Activated CD8-positive, alpha-beta memory T cell treated with anti-CD3 and anti-CD28 coated beads for 36 hours (primary cell): Measurements from ENCODE around the gene NMRK2. TPM values are rescaled to one million over a fixed set of nuclear protein-coding genes. Genes with fewer than 3 reads are reported as not detected.
"Not testable (repeated sequence)": the region's sequence is repeated elsewhere in the genome, so short reads cannot be mapped to it uniquely, and the experiment has no call there.

Experiments used
- CTCF ChIA-PET: fragments of 350-600 bp; sonication (Branson Sonifier 250); formaldehyde crosslinking; loops from one replicate; lab custom pipeline; 2021; ENCODE audit warnings: antibody characterized with exemption; lab: Charles Lee
- POLR2A ChIA-PET: fragments of 350-600 bp; sonication (Branson Sonifier 250); formaldehyde crosslinking; loops from one replicate; lab custom pipeline; 2021; ENCODE audit warnings: antibody characterized with exemption; lab: Charles Lee
- total RNA-seq, 2 experiments: library from RNA; stranded (reverse); gene quantifications; one replicate each; pipeline ENCODE4 v1.2.3, GENCODE V29; 2021

The NMRK2 gene
- total RNA-seq, 2 experiments from 2014 or later = not detected

GRCh38 chr19:3923912-3924311, 9.0 kb upstream of the NMRK2 start:
- POLR2A ChIA-PET = no interaction called here
- CTCF ChIA-PET = no interaction called here

DNA sequence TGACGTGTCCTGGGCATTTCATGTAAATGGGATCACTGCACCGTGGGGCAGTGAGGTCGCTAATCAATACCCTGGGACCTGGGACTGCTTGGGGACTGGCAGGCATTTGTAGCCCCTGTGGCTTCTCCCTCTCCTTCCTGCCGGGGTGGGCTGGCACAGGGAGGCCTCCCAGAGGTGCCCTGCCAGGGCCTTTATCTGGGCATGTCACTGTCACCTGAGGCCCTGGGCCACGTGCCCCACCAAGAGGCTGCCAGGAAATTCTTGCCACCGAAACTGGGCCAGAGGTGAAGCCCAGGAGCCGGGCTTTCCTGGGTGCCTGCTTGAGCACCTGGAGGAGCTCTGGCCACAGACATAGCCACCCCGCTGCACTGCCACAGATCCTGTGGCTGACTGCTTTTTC, 1.8 kb upstream of the NMRK2 start:
- ChIA-PET CTCF (no interaction called here), POLR2A (no interaction called here)

GRCh38 chr19:3936506-3937442, 3.9 kb downstream of the NMRK2 start:
- ChIA-PET POLR2A (no interaction called here), CTCF (no interaction called here)

DNA sequence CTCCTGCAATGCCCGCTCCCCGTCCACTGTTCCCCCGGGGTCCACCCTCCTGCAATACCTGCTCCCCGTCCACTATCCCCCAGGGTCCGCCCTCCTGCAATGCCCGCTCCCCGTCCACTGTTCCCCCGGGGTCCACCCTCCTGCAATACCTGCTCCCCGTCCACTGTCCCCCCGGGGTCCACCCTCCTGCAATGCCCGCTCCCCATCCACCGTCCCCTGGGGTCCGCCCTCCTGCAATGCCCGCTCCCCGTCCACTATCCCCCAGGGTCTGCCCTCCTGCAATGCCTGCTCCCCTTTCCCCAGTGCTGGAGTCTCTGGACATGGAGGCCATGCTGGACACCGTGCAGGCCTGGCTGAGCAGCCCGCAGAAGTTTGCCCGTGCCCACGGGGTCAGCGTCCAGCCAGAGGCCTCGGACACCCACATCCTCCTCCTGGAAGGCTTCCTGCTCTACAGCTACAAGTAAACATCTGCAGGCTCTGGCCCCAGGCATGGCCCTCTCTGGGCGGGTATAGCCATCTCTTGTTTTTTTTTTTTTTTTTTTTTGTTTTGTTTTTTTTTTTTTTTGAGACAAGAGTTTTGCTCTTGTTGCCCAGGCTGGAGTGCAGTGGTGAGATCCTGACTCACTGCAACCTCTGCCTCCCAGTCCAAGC, 5.6 kb downstream of the NMRK2 start:
- POLR2A ChIA-PET = not testable (repeated sequence)
- CTCF ChIA-PET = interaction anchor here (0.6 kb wide), 1 partner anchor 132 kb away, joined by 3 read pairs; no protein-coding TSS in a partner anchor

DNA sequence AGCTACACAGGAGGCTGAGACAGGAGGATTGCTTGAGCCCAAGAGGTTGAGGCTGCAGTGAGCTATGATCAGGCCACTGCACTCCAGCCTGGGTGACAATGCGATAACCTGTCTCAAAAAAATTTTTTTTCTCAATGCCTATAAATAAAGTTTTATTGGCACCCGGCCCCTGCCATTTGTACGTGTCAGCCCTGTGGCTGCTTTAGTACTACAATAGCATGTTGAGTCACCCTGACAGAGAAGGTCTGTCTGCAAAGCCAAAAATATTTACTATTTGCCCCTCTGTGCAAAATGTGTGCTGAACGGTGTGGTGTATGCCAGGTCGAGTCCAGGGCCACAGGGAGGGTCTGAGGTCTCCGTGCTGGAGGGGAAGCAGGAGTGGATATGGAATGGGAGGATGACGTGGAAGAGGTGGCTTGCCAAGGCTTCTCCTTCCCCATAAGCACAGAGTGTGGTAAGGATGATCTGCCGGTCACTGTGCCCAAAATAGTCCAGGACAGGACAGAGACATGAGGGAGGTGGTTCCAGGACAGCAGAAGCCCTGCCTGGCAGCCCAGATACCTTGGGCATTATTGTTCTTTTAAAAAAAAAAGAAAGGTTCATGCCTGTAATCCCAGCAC, 10.0 kb downstream of the NMRK2 start:
- CTCF ChIA-PET = no interaction called here

DNA sequence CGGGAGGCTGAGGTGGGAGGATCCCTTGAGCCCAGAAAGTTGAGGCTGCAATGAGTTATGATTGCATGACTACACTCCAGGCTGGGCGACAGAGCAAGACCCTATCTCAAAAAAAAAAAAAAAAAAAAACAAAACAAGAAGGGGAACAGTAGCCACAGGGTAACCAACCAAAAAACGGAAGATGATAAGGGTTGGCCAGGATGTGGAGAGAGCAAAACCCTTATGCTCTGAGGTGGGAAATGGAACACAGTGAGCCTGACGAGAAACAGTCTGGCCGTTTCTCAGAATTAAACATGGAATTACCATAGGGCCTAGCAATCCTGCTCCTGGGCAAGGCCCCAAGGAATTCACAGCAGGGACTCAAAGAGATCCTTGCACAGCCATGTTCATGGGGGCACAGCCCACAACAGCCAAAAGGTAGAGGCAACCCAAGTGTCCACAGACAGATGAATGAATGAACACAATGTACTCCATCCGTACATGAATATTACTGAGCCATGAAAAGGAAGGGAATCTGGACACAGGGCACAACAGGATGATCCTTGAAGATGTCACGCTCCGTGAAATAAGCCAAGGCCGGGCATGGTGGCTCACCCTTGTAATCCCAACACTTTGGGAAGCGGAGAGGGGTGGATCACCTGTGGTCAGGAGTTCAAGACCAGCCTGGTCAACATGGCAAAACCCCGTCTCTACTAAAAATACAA, 11.3 kb downstream of the NMRK2 start:
- CTCF ChIA-PET = no interaction called here
- POLR2A ChIA-PET = no interaction called here

More for the DNA sequence above, 10.0 kb downstream of the NMRK2 start:
- POLR2A ChIA-PET = no interaction called here

DNA sequence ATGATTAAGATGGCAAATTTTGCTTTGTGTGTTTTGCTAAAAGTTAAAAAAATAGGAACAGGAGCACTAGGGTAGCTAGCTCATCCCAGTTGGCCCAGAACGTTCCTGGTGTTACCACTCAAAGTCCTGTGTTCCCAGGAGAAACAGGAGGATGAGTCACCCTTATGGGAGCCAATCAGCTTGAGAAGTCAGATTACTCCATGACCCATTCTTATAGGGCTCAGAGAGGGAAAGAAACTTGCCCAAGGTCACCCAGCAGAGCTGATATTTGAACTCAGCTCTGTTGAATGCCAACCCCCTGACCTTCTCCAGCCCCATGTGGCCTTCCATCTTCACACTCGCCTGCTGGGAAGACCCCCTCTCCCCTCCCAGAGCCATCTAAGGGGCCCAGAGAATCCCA, 13.0 kb downstream of the NMRK2 start:
- ChIA-PET POLR2A (no interaction called here), CTCF (no interaction called here)

DNA sequence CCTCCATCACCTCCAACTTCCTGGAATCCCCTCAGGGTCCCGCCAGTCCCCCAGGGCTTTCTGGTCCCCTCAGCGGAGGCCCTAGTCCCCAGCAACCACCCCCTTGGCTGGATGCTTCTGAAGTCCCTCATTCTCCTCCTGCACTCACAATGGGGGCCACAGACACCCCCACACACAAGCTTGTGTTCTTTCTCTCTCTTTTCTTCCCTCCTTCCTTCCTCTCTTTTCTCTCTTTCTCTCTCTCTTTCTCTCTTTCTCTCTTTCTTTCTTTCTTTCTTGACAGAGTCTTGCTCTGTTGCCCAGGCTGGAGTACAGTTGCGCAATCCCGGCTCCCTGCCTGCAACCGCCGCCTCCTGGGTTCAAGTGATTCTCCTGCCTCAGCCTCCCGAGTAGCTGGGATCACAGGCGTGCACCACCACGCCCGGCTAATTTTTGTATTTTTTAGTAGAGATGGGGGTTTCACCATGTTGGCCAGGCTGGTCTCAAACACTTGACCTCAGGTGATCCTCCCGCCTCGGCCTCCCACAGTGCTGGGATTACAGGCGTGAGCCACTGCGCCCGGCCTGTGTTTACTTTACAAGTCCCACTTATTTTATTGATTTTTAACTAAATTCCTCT, 14.6 kb downstream of the NMRK2 start:
- POLR2A ChIA-PET = not testable (repeated sequence)
- CTCF ChIA-PET = interaction anchor here (0.6 kb wide), 1 partner anchor 44 kb away, joined by 3 read pairs; no protein-coding TSS in a partner anchor

DNA sequence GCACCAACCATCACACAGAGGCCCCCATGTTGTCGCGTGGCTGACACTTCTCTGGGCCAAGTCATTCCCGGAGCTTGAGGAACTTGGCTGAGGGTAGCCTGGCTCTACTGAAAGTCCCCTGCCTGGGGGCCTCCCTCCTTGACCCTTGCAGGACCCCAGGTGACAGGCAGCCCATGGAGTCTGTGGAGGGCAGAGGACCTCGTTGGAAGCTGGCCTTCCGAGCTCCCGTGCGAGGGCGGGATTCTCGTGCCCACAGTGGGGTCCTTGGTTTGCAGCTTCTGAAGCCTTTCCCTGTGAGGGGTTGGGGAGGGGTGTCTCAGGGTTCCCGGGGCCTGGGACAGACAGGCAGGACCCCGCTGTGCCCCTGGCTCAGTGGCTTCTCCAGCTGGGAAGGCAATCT, 16.4 kb downstream of the NMRK2 start:
- ChIA-PET CTCF (no interaction called here), POLR2A (no interaction called here)

- ChIA-PET CTCF (interaction anchor here (0.5 kb wide), 1 partner anchor 146 kb away, joined by 4 read pairs; no protein-coding TSS in a partner anchor), POLR2A (interaction anchor here (0.6 to 1.5 kb wide), 2 partner anchors 188 to 260 kb away, joined by 3 to 4 read pairs; partner anchors contain the start of gene MRPL54)
Observed at GRCh38 chr19:3949997-3950859, 17.4 kb downstream of the NMRK2 start.

- POLR2A ChIA-PET = interaction anchor here (1.5 kb wide), 1 partner anchor 189 kb away, joined by 3 read pairs; the partner anchor contains the start of gene MRPL54
- CTCF ChIA-PET = interaction anchor here (0.5 kb wide), 1 partner anchor 147 kb away, joined by 4 read pairs; no protein-coding TSS in a partner anchor
Observed at GRCh38 chr19:3950871-3951861, 18.3 kb downstream of the NMRK2 start.

DNA sequence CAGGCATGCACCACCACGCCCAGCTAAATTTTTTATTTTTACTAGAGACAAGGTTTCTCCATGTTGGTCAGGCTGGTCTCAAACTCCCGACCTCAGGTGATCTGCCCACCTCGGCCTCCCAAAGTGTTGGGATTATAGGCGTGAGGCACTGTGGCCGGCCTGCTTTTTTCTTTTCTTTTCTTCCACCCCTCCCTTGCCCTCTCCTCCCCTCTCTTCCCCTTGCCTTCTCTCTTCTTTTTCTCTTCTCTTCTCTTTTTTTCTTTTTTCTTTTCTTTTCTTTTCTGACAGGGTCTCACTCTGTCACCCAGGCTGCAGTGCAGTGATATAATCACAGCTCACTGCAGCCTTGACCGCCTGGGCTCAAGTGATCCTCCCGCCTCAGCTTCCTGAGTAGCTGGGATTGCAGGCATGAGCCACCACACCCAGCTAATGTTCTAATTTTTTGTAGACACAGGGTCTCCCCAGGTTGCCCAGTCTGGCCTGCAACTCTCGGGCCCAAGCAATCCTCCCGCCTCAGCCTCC, 19.9 kb downstream of the NMRK2 start:
- CTCF ChIA-PET, POLR2A ChIA-PET: not testable (repeated sequence)

DNA sequence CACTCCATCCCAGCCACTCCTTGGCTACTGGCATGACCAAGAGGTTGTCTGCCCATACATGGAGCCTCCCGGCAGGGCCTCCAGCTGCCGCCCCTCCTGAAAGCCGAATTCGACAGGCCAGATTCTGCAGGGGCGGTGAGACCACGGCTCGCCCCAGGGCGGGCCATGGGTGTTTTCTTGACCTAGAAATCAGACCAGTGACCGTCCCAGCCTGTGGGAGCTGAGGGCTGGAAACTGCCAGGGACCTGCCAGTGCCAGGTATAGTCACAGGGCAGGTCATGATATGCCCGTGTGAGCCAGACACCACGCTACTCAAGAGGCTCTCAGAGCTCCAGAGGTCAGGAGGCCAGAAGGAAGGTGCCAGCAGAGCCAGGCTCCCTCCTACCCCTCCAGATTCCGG, 21.2 kb downstream of the NMRK2 start:
- CTCF ChIA-PET = no interaction called here
- POLR2A ChIA-PET = no interaction called here

- CTCF ChIA-PET = interaction anchor here (1.6 kb wide), 1 partner anchor 20 kb away, joined by 3 read pairs; no protein-coding TSS in a partner anchor
- POLR2A ChIA-PET = not testable (repeated sequence)
Observed at GRCh38 chr19:3955276-3955675, 22.4 kb downstream of the NMRK2 start.

DNA sequence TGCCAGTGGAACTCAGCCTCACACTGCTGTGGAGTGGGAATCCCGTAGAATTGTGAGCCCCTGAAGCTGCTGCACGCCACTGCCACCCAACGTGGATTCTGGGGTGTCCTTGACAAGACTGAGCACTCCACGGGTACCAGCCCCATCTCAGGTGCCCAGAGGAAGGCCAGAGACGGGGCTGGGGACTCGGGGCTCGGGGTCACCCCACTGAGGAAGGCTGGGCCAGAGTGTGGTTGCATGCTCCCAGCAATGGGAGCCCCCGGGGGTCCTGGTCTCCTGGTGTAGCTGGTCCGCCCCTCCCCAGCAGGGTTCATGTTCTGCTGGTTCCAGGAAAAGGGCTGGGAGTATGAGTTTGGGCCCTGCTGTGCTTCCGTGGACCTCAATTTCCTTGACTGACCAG, 22.8 kb downstream of the NMRK2 start:
- POLR2A ChIA-PET = no interaction called here

More for the DNA sequence above, 22.8 kb downstream of the NMRK2 start:
- CTCF ChIA-PET = interaction anchor here (1.6 kb wide), 1 partner anchor 20 kb away, joined by 3 read pairs; no protein-coding TSS in a partner anchor
